CD14-positive monocyte (primary cell): ENCODE measurements around the gene MAP1LC3A. TPM values are rescaled to one million over a fixed set of nuclear protein-coding genes. Genes with fewer than 3 reads are reported as not detected.

Experiments
- DNase-seq, 3 donors: peaks; one replicate each; pipeline ENCODE4 v3.0.0-alpha.2; 2011 to 2022
- H2AFZ ChIP-seq: 2 replicates; pipeline ENCODE4 v1.6.0; 2012; ENCODE audit warnings: mild to moderate bottlenecking, low read depth, low read length, inconsistent platforms; ENCODE audit not compliant: insufficient read depth, poor library complexity, severe bottlenecking
- H3K27ac ChIP-seq, 2 donors: 1 replicate in 1 of 2; 2 replicates in 1 of 2; pipeline ENCODE4 v1.5.1; 2012 to 2013; ENCODE audit warnings: low read length in 2 of 2, control low read depth in 1 of 2, inconsistent platforms in 1 of 2, low read depth in 1 of 2, mild to moderate bottlenecking in 1 of 2
- H3K27me3 ChIP-seq, 2 donors: one replicate each; pipeline versions ENCODE4 v1.6.0 to v1.6.1; 2011 to 2013; ENCODE audit warnings: low read length in 2 of 2; ENCODE audit not compliant: control insufficient read depth in 2 of 2, insufficient read depth in 2 of 2
- H3K36me3 ChIP-seq, 2 donors: replicated peaks in 1 of 2; 1 replicate in 1 of 2; 2 replicates in 1 of 2; pipeline versions ENCODE4 v1.5.1 to v1.6.1; 2012 to 2013; ENCODE audit warnings: low read length in 2 of 2, control low read depth in 1 of 2, inconsistent platforms in 1 of 2, mild to moderate bottlenecking in 1 of 2; ENCODE audit not compliant: insufficient read depth in 2 of 2, control insufficient read depth in 1 of 2
- H3K4me1 ChIP-seq, 2 donors: 1 replicate in 1 of 2; 2 replicates in 1 of 2; pipeline versions ENCODE4 v1.5.1 to v1.6.1; 2012 to 2013; ENCODE audit warnings: low read length in 2 of 2, control low read depth in 1 of 2, inconsistent platforms in 1 of 2, mild to moderate bottlenecking in 1 of 2, moderate library complexity in 1 of 2; ENCODE audit not compliant: insufficient read depth in 2 of 2, control insufficient read depth in 1 of 2
- H3K4me2 ChIP-seq: replicated peaks from 2 replicates; pipeline ENCODE3; 2012; ENCODE audit warnings: low read length, moderate library complexity, mild to moderate bottlenecking; ENCODE audit not compliant: poor library complexity, severe bottlenecking; ENCODE audit errors: extremely low read depth
- H3K4me3 ChIP-seq, 3 experiments: fragments of 200-600 bp in 1 of 3; sonication (generic) in 1 of 3; replicated peaks in 1 of 3; 1 replicate in 2 of 3; 2 replicates in 1 of 3; pipeline ENCODE4 v1.5.1; 2011 to 2013; ENCODE audit warnings: low read length in 3 of 3, mild to moderate bottlenecking in 3 of 3, control low read depth in 2 of 3, low read depth in 2 of 3, inconsistent platforms in 1 of 3, moderate library complexity in 1 of 3
- H3K79me2 ChIP-seq: 2 replicates; pipeline ENCODE4 v1.6.0; 2012; ENCODE audit warnings: mild to moderate bottlenecking, control low read depth, inconsistent platforms, low read length, moderate library complexity; ENCODE audit not compliant: insufficient read depth
- H3K9ac ChIP-seq: 2 replicates; pipeline ENCODE4 v1.6.0; 2017; ENCODE audit warnings: low read length, mild to moderate bottlenecking; ENCODE audit not compliant: insufficient read depth, poor library complexity, severe bottlenecking
- H3K9me3 ChIP-seq, 2 donors: replicated peaks in 1 of 2; 1 replicate in 1 of 2; 2 replicates in 1 of 2; pipeline versions ENCODE4 v1.5.1 to v1.6.1; 2012 to 2013; ENCODE audit warnings: low read length in 2 of 2, control low read depth in 1 of 2; ENCODE audit not compliant: control insufficient read depth in 1 of 2, insufficient read depth in 1 of 2
- H4K20me1 ChIP-seq: 2 replicates; pipeline ENCODE4 v1.6.0; 2012; ENCODE audit warnings: mild to moderate bottlenecking, low read length, control low read depth, moderate library complexity; ENCODE audit not compliant: insufficient read depth
- H3K27ac Mint-ChIP-seq, 7 donors: one replicate each; pipeline ENCODE4 v1.8.0; 2020; ENCODE audit warnings: mild to moderate bottlenecking in 7 of 7, mixed read lengths in 7 of 7, moderate library complexity in 6 of 7, inconsistent platforms in 2 of 7
- H3K27me3 Mint-ChIP-seq, 3 donors: one replicate each; pipeline ENCODE4 v1.8.0; 2021 to 2022; ENCODE audit warnings: low read depth in 3 of 3, mild to moderate bottlenecking in 3 of 3, mixed read lengths in 3 of 3, moderate library complexity in 3 of 3, inconsistent platforms in 1 of 3
- H3K36me3 Mint-ChIP-seq, 2 donors: one replicate each; pipeline ENCODE4 v1.8.0; 2020; ENCODE audit warnings: mixed read lengths in 2 of 2, inconsistent platforms in 1 of 2, mild to moderate bottlenecking in 1 of 2
- H3K4me1 Mint-ChIP-seq: one replicate; pipeline ENCODE4 v1.8.0; 2020; ENCODE audit warnings: mild to moderate bottlenecking, mixed read lengths
- H3K4me3 Mint-ChIP-seq, 2 donors: one replicate each; pipeline ENCODE4 v1.8.0; 2020; ENCODE audit warnings: mild to moderate bottlenecking in 2 of 2, mixed read lengths in 2 of 2, moderate library complexity in 1 of 2
- H3K9me3 Mint-ChIP-seq, 7 donors: one replicate each; pipeline ENCODE4 v1.8.0; 2020 to 2022; ENCODE audit warnings: mixed read lengths in 7 of 7, mild to moderate bottlenecking in 6 of 7, moderate library complexity in 6 of 7, inconsistent platforms in 2 of 7
- CTCF ChIP-seq: fragments of 200-600 bp; IDR thresholded peaks from one replicate; pipeline ENCODE4 v1.8.0; 2022; ENCODE audit warnings: antibody characterized with exemption, mild to moderate bottlenecking
- WGBS: methylation state at CpG from one replicate; pipeline ENCODE4 v1.1.5; 2013; ENCODE audit warnings: missing lambda C conversion rate; ENCODE audit not compliant: insufficient coverage; 5-methylcytosine and 5-hydroxymethylcytosine counted together
- intact Hi-C, 2 donors: fragments of 100-400 bp; cut with micrococcal nuclease; formaldehyde crosslinking; loops; one replicate each; pipeline versions ENCODE4 v1.15.0 to v1.15.1; 2023
- polyA plus RNA-seq, 3 donors: library from polyadenylated mRNA; depleted of rRNA in 1 of 3; unstranded in 2 of 3; stranded (reverse) in 1 of 3; fragments of 300-500 nt in 2 of 3; fragments of >200 nt in 1 of 3; fragmentation: Illumina TruSeq in 2 of 3; gene quantifications; 1 replicate in 2 of 3; 2 replicates in 1 of 3; pipeline ENCODE4 v1.2.3, GENCODE V29; 2012 to 2021

The MAP1LC3A gene
- polyA plus RNA-seq, 3 donors: 2.5 to 7.7 (median 2.6) TPM

- Histone ChIP-seq H3K79me2 (peaks cover 29% of the 10 kb centered on the region), H3K4me3 (no peak overlapping the region), H4K20me1 (peaks cover 78% of the 10 kb centered on the region), H3K4me1 (no peaks in the 10 kb centered on the region), H3K9ac (no peak overlapping the region), H3K4me2 (no peak overlapping the region), H3K27ac (no peak overlapping the region), H3K27me3 (no peaks in the 10 kb centered on the region), H3K9me3 (no peaks in the 10 kb centered on the region), H3K36me3 (peaks cover 67 to 96% of the 10 kb centered on the region in 2 donors), H2AFZ (no peak overlapping the region)
- WGBS: 93% methylated on average over 5 of the region's 5 CpGs
- H3K4me1 Mint-ChIP-seq: peaks cover 2% of the 10 kb centered on the region
- no peaks in the 10 kb centered on the region for H3K9me3 Mint-ChIP-seq
- peaks cover 68 to 87% of the 10 kb centered on the region in 2 donors for H3K36me3 Mint-ChIP-seq
- peaks cover 0 to 2% (median 0%) of the 10 kb centered on the region in 3 donors for H3K27me3 Mint-ChIP-seq
- TF ChIP-seq CTCF: no peak
- H3K27ac Mint-ChIP-seq: no peak overlapping the region
- intact Hi-C loops: no loop called here
- DNase-seq: no peak
- H3K4me3 Mint-ChIP-seq: no peak overlapping the region
These were observed 29.6 kb upstream of the MAP1LC3A start for GRCh38 chr20:34528921-34529297.

GRCh38 chr20:34529742-34530141 is 28.8 kb upstream of the MAP1LC3A start:
- 90% methylated on average over 3 of the region's 3 CpGs for WGBS
- H2AFZ ChIP-seq: no peak overlapping the region
- Mint-ChIP-seq H3K36me3 (peaks cover 71 to 89% of the 10 kb centered on the region in 2 donors), H3K27ac (peak overlapping the region in 1 of 7 donors; percentile 15), H3K4me3 (no peak overlapping the region), H3K4me1 (peaks cover 2% of the 10 kb centered on the region), H3K27me3 (peaks cover 0 to 2% (median 0%) of the 10 kb centered on the region in 3 donors), H3K9me3 (no peaks in the 10 kb centered on the region)
- intact Hi-C loops: no loop called here
- no peak overlapping the region for H3K27ac ChIP-seq
- DNase-seq: no peak
- H3K4me2 ChIP-seq: no peak overlapping the region
- H3K79me2 ChIP-seq: peaks cover 21% of the 10 kb centered on the region
- peaks cover 75 to 96% of the 10 kb centered on the region in 2 donors for H3K36me3 ChIP-seq
- TF ChIP-seq CTCF: no peak
- no peaks in the 10 kb centered on the region for H3K4me1 ChIP-seq
- no peaks in the 10 kb centered on the region for H3K27me3 ChIP-seq
- no peaks in the 10 kb centered on the region for H3K9me3 ChIP-seq
- no peak overlapping the region for H3K4me3 ChIP-seq
- H4K20me1 ChIP-seq: peaks cover 76% of the 10 kb centered on the region
- no peak overlapping the region for H3K9ac ChIP-seq
